ENCODE data around the gene SLC22A13.
"Not testable (repeated sequence)": the region's sequence is repeated elsewhere in the genome, so short reads cannot be mapped to it uniquely, and the experiment has no call there.

SLC22A13 gene

GRCh38 chr3:38266810-38267209 lies 1.2 kb downstream of the SLC22A13 start:
- no peak for DNase-seq

- no peak for DNase-seq
Measured at GRCh38 chr3:38267662-38268061, 2.0 kb downstream of the SLC22A13 start.

- DNase-seq, result no peak
Measured at GRCh38 chr3:38268087-38268486, 2.5 kb downstream of the SLC22A13 start.

- no peak for DNase-seq
Measured at GRCh38 chr3:38268522-38268921, 2.9 kb downstream of the SLC22A13 start.

- no peak for DNase-seq
Measured at GRCh38 chr3:38270606-38271005, 5.0 kb downstream of the SLC22A13 start.

DNA sequence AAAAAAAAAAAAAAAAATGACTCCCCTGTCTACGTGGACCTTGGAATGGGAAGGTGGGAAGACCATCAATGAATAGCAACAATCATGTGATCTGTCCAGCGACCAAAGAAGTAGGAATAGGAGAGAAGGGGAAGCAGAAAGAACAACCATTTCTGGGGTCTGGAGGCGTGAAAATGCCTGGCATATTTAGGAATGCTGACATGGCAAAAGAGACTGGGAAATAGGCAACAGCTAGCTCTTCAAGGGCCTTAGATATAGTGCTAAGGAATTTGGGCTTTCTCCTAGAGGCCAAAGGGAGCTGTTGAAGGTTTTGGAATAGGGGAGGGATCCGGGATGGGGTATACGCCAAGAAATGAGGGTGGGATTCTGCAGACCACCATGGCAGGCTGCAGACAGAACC lies 5.9 kb downstream of the SLC22A13 start:
- DNase-seq, result no peak

GRCh38 chr3:38274864-38275649 lies 9.4 kb downstream of the SLC22A13 start:
- DNase-seq, result no peak

GRCh38 chr3:38275658-38276057 lies 10.0 kb downstream of the SLC22A13 start:
- DNase-seq, result no peak

DNA sequence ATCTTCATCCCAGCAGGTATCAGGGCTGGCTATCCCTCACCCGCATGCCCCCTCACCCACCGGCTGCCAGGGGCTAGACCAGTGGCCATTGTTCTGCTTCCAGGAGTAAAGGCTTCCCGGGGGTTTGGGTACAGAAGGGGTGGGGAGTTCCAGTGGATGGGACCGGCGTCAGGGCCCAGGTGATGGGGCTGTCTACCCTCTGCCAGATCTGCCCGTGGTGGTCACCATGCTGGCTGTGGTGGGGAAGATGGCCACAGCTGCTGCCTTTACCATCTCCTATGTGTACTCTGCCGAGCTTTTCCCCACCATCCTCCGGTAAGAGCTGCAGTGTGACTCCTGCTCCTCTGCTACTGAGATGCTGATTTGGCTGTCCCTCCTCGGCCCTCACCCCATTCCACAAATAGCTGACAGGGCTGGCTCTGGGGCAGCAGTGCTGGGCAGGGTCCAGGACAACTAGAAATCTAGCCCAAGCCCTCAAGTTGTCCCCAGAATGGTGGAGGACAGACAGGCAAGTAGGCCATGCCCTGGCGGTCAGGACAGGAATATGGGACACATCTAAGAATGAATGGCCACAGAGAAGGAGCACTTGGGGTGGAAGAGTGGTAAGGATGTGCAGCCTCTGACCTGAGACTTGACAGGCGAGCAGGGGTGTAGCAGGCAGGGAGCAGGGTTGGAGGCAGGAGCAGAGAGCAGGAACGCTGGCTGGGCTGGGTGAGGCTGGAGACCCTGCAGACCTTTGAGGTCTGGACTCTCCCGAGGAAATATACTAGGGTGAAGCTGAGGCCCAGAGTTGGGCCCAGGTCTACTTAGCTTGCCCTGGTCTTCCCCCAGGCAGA lies 10.7 kb downstream of the SLC22A13 start:
- DNase-seq, result no peak

GRCh38 chr3:38276917-38277630 lies 11.5 kb downstream of the SLC22A13 start:
- no peak for DNase-seq

- DNase-seq, result no peak
Measured at GRCh38 chr3:38278841-38279240, 13.2 kb downstream of the SLC22A13 start.

GRCh38 chr3:38281895-38282686 lies 16.5 kb downstream of the SLC22A13 start, which contains the start of gene SLC22A14:
SLC22A14 (plus strand) TSS chr3:38282294; CDS start chr3:38306027, 23,733 bp downstream.
- no peak for DNase-seq

DNA sequence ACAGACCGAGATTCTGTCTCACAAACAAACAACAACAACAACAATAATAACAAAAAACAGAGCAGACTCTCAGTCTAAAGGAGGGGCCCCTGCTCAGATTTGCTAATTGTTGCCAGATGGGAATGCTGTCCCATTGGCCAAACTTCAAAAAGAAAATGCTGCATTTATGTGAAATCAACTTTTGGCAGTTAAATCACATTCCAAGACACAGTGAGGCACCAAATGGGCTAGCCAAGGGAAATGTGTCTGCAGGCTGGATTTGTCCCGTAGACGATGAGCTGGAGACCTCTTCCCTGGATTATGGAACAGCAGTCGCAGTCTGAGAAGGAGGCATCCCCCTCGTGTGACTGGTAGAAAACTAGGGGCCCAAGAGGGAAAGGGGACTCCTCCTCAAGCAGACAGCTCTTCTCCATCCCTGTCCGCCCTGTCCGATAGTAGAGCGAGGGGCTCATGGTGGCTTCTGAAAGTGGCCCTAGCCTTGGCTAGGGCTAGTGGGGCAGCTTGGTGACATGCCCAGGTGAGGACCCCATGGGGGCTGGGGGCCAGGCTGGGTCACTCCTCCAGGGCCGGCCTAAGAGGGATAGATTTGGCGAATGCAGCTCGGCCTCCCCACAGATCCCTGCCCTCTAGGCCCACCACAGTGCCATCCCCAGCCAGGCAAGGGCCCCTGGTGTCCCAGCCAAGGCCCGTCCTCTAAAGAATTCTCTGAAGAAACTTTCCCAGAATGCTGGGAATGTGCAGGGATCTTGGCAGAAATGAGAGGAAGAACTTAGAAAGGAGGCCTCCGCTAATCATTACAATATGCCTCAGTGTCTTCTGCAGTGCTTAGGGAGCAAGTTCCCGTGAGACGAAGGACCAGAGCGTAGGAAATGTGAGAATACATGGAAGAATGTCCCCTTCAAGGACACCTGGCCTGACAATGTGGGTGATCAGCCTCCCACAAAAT lies 18.5 kb downstream of the SLC22A13 start:
- DNase-seq, result no peak

DNA sequence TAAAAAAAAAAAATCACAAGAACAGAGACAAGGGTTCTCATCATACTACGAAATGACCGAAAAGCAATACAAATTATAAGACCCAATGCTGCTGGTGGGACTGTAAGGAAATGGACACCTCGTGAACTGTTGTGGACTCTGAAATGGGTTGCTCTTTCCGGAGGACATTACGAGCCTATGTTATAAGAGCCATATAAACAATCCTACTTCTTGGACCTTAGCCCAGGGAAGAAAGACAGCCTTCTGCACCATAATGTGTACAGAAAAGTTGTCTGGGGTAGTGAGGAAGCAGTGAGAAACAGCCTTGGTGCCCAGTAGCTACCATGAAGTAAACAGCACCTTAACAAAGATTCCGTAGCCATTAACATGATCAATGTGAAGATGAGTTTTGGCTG lies 19.1 kb downstream of the SLC22A13 start:
- DNase-seq, result no peak

DNA sequence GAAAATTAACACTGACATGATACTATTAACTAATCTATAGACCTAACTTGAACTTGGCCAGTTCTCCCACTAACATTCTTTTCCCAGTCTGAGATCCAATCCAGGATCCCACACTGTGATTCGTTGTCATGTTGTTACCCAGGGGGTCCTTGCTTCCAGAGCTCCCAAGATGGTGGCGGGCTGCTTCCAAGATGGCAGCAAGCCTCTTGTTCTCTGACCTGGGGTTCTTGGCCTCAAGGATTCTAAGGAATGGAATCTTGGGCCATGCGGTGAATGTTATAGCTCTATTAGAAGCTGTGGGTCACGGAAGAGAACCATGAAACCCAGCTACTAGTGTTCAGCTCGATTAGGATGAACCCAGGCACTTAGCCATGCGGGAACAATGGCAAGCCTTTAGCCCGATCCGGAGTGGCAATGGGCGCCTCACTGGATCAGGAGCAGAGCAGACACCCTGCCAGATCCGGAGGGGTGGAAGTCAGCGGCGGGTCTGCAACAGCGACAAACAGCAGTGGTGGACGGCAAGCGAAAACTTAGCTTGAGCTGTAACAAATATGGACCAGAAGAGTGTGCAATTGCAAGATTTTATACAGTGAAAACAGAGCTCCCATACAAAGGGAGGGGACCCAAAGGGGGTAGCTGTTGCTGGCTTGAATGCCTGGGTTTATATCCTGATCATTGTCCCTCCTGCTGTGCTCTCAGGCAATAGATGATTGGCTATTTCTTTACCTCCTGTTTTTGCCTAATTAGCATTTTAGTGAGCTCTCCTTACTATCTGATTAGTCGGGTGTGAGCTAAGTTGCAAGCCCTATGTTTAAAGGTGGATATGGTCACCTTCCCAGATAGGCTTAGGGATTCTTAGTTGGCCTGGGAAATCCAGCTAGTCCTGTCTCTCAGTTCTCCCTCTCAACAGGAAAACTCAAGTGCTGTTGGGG lies 23.9 kb downstream of the SLC22A13 start:
- not testable (repeated sequence) for DNase-seq

GRCh38 chr3:38297053-38297452 lies 31.4 kb downstream of the SLC22A13 start:
- not testable (repeated sequence) for DNase-seq

DNA sequence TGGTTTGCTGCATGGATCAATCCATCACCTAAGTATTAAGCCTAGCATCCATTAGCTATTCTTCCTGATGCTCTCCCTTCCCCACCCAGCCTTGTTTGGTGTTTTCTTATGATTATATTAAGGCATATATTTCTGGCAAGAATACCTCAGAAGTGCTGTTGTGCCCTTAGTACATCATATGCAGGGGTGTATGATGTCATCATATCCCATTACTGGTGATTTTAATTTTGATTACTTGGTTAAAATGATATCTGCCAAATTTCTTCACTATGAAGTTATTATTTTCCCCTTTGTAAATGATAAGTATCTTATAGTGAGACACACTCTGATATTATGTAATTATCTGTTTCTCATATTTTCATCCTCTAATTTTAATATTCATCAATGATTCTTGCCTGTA lies 31.9 kb downstream of the SLC22A13 start:
- no peak for DNase-seq

DNA sequence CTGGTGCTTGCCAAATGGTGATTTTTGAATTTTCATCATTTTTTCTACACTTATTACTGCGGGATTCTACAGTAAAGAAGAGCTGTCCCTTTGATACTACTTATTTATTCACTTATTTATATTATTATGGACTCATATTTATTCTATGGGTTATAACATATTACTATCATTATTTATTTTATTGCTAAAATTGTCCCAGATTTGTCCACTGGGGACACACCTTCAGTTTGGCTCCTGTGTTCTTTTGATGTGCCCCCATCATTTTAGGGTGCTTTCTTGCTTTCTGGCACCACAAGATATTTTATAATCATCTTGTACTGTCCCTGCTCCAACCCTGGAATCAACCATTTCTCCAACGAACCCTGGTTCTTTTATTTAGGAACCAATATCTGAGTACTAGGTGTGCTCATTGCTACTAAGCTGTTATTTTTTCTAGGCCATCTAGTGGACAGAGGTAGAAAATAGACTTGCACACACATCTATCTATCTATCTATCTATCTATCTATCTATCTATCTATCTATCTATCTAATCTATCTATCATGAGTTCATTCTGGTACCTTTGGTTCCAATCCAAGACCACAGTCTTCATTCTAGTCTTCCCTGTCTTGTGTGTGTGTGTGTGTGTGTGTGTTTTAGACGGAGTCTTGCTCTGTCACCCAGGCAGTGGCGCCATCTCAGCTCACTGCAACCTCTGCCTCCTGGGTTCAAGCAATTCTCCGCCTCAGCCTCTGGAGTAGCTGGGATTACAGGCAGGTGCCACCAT lies 32.5 kb downstream of the SLC22A13 start:
- DNase-seq, result no peak

GRCh38 chr3:38306941-38307340 lies 41.3 kb downstream of the SLC22A13 start:
- no peak for DNase-seq

Measured in activated gamma-delta T cell (primary cell).